ENCODE results near the gene DRAM2.
"Not testable (repeated sequence)": the region's sequence is repeated elsewhere in the genome, so short reads cannot be mapped to it uniquely, and the experiment has no call there.

DRAM2 gene

DNA sequence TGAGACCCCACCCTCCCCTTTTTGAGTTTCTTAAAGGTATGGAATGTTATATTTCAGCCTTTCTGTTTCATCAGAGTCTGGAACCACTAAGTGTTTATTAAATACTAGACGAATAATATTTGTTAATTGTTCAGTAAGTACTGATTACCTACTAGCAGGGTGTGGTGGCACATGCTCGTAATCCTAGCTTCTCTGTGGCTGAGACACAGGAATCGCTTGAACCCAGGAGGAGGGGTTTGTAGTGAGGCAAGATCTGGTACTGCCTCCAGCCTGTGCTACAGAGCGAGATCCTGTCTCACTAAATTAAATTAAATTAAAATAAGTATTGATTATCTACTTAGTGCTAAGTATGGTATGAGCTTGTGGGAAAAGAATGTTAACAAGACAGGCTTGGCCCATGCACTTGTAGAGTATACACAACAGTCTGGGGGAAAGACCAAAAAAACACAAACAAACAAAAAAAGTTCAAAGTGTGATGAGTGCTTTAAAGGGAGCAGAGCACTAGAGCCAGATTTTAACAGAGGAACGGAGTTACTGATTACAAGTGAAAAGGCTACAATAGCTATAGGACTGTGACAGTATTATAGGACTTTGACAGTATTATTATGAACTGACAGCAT is 2.6 kb upstream of the DRAM2 start:
- DNase-seq, result no peak

- DNase-seq, result no peak
Measured at GRCh38 chr1:111141245-111142220, 1.6 kb upstream of the DRAM2 start.

GRCh38 chr1:111140680-111140967 is 731 bp upstream of the DRAM2 start:
- no peak for DNase-seq

DNA sequence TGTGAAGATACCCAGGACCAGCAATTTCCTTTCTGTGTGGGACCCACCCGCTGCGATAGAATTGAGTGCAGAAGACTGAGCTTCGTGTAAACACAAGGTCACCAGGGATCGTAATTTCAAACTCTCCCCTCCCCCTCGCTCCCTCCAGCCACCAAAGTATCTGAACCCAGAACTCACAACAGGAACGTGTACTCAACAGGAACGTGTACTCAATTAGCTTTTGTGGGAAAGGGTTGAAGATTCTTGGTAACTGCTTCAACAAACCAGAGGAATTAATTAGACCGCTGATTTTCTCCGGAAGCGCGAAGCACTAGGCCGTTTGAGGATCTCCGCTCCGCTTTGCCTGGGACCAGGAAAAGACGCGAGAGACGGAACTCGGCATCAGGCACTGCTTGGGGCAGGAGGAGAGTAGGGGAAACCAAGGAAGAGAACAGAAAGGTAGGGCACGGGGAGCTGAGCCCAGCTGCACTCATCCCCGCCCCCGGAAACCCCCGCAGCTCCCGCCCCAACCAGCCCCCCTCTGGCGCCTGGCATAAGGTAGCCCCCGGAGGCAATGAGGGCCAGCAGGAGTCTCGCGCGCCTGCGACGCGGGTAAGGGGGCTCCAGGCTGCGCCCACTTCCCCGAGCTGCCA is 453 bp downstream of the DRAM2 start:
- no peak for DNase-seq

- no peak for DNase-seq
Measured at GRCh38 chr1:111133866-111134265, 6.0 kb downstream of the DRAM2 start.

- DNase-seq, result no peak
Measured at GRCh38 chr1:111131693-111132092, 8.2 kb downstream of the DRAM2 start.

DNA sequence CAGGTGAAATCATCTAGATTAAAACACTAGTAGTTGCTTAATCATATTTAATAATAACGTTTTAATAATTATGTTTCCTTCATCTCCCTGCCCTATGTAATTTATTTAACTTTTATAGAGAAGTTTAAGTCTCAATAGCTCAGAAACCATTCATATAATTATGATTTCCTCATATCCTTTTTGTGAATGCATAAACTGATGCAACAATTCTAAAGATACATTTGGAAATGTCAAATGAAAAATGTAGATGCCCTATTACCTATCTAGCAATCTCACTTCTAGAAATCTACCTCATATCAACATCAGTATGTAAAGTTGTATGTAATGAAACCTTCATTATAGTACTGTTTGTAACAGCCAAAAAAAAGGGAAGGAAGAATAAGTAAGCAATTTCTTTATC is 10.5 kb downstream of the DRAM2 start:
- no peak for DNase-seq

DNA sequence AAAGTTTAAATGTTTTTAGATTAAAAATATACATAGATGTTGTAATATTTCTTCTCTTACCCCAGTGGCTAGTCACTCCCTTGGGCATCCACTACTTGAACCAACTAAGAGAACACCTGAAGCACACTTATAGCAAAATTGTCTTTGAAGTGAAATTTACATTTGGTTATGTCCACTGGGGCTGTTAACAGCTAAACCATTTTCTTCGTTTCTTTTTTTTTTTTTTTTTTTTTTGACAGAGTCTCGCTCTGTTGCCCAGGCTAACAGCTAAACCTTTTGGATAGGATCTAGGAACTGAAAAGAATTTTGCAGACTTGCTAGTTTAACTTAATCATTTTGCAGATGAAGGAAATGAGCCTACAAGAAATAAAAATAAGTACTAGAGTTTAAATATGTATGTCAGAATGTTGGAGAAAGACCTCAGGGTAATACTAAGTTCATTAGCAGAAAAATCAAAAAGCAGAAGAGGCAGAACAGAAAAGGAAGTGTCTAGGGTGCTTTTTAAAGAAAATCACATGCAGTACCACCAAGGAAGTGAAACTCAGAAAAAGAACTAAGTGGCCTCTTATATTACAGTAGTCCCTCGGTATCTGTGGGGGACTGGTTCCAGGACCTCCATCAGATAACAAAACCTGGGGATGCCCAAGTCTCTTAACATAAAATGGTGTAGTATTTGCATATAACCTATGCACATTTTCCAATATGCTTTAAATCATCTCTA is 11.8 kb downstream of the DRAM2 start:
- no peak for DNase-seq

GRCh38 chr1:111126354-111126753 is 13.5 kb downstream of the DRAM2 start:
- no peak for DNase-seq

GRCh38 chr1:111116496-111116895 is 23.4 kb downstream of the DRAM2 start:
- no peak for DNase-seq

- no peak for DNase-seq
Measured at GRCh38 chr1:111110197-111110899, 29.5 kb downstream of the DRAM2 start.

GRCh38 chr1:111104981-111105380 is 34.9 kb downstream of the DRAM2 start:
- no peak for DNase-seq

DNA sequence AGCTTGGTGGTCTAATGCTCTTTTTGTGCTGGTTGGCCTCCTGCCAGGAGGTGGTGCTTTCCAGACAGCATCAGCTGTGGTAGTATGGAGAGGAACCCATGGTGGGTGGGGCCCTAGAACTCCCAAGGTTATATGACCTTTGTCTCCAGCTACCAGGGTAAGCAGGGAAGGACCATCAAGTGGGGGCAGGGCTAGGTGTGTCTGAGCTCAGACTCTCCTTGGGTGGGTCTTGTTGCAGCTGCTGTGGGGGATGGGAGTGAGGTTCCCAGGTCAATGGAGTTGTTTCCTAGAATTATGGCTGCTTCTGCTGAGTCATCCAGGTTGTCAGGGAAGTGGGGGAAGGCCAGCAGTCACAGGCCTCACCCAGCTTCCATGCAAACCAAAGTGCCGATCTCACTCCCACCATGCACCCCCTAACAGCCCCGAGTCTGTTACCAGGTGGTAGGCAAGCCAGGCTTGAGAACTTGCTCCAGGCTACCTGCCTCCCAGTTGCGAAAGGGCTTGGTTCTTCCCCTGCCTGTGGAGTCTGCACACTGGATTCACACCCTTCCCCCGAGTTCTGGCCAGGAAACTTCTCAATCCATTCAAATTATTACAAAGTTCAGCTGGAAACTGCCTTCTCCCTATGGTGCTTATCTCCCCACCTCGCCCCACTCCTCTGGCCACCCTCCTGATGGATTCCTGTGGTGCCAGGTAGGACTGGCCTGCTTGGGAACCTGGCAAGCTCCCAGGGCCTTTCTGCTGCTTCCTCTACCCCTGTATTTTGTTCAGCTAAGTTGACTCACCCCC is 37.8 kb downstream of the DRAM2 start:
- DNase-seq, result no peak

- DNase-seq, result no peak
Measured at GRCh38 chr1:111099289-111099688, 40.6 kb downstream of the DRAM2 start.

- no peak for DNase-seq
Measured at GRCh38 chr1:111097356-111098099, 42.4 kb downstream of the DRAM2 start.

DNA sequence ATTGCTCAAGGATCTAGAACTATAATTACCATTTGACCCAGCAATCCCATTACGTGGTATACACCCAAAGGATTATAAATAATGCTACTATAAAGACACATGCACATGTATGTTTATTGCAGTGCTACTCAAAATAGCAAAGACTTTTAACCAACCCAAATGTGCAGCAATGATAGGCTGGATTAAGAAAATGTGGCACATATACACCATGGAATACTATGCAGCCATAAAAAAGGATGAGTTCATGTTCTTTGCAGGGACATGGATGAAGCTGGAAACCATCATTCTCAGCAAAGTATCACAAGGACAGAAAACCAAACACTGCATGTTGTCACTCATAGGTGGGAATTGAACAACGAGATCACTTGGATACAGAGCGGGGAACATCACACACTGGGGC is 44.5 kb downstream of the DRAM2 start:
- not testable (repeated sequence) for DNase-seq

- no peak for DNase-seq
Measured at GRCh38 chr1:111089638-111090037, 50.3 kb downstream of the DRAM2 start.

DNA sequence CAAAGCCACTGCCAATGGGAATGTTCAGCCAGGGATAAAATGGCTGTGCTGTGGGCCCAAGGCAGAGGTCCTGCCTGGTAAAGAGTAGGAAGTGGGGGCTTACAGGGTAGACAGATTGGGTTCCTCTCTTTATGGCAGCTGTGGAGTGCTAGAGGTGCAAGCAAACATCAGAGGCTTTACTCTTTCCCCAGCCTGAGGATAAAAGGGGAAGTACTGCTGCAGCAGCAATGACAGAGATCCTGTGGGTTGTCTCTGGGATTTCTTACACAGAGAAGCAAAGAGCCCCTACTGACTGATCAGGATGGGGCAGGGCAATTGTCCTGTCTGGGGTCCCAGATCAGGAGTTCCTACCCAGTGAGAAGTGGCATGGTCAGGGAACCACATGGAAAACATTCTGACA is 54.2 kb downstream of the DRAM2 start:
- DNase-seq, result no peak

DNA sequence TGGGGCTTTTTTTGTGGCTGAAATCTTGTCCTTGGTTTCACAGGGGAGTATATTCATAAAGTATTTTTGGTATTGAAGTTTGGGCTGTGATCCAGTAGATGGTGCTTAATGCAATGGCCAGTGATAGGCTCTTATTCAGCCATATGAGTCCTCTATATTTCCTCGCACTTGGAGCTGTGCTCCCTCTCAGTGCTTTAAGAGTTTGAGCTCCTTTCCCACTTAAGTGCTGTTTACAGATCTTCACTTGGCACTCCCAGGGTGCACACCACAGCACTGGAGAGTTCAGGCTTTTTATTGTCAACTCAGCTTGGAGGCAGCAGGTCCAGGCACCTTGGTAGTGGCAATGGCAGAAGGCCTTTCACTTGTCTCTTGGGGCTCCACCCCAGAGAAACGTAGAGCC is 54.9 kb downstream of the DRAM2 start:
- no peak for DNase-seq

GRCh38 chr1:111082421-111083203 is 57.3 kb downstream of the DRAM2 start:
- DNase-seq, result no peak
